ENCODE results near the gene CACNA2D1.

DNA sequence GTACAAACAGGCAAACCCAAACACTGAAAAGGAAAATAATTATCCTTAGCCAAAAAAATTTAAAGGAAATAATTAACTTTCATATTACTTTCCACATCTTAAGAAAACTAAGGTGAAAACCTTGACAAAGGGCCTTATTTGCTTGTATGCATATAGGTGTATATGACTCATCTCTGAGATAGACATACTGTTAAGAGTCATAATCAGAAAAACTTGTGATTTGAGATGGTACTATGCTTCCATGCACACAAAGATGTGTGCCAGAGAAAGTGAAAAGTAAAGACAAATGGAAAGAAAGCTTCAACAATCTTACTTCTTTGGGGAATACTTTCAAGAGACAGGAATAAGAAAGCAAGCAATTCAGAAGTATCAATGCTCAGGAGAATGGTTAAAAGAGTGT lies 3.3 kb upstream of the CACNA2D1 start:
- TF ChIP-seq, protein P1, sequence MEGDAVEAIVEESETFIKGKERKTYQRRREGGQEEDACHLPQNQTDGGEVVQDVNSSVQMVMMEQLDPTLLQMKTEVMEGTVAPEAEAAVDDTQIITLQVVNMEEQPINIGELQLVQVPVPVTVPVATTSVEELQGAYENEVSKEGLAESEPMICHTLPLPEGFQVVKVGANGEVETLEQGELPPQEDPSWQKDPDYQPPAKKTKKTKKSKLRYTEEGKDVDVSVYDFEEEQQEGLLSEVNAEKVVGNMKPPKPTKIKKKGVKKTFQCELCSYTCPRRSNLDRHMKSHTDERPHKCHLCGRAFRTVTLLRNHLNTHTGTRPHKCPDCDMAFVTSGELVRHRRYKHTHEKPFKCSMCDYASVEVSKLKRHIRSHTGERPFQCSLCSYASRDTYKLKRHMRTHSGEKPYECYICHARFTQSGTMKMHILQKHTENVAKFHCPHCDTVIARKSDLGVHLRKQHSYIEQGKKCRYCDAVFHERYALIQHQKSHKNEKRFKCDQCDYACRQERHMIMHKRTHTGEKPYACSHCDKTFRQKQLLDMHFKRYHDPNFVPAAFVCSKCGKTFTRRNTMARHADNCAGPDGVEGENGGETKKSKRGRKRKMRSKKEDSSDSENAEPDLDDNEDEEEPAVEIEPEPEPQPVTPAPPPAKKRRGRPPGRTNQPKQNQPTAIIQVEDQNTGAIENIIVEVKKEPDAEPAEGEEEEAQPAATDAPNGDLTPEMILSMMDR (conservative IDR thresholded peaks at IDR 0.05 in 1 of 2, IDR thresholded peaks at IDR 0.05 in 1 of 2; ENCODE audit: low read depth in 1 of 2, low read length in 2 of 2): no peak
- no peak for TF ChIP-seq EZH2 (IDR thresholded peaks at IDR 0.05; ENCODE audit: low read length, missing control alignments)

Measured in fibroblast of lung (primary cell).